ENCODE data around the gene CDK5RAP3. TPM values are rescaled to one million over a fixed set of nuclear protein-coding genes. Genes with fewer than 3 reads are reported as not detected.

CDK5RAP3 gene
- polyA plus RNA-seq, 1 of the 3 experiments (the other 2 are of a cell fraction), result 208 TPM

GRCh38 chr17:47945529-47946508 is 25.1 kb upstream of the CDK5RAP3 start:
- 97% methylated on average over 10 of the region's 10 CpGs for WGBS (ENCODE audit: low lambda C conversion rate)
- Histone ChIP-seq H3K4me1 (ENCODE audit: control insufficient read depth in 1 of 2, insufficient read depth in 2 of 2, low read depth in 1 of 2, low read length in 1 of 2) (peaks cover 11 to 20% of the 10 kb centered on the region in 2 experiments), H3K4me2 (no peak overlapping the region)

GRCh38 chr17:47946516-47946915 is 24.4 kb upstream of the CDK5RAP3 start:
- Histone ChIP-seq H2AFZ (ENCODE audit: low read depth) (no peak overlapping the region), H3K4me2 (no peak overlapping the region), H3K4me1 (ENCODE audit: control insufficient read depth in 1 of 2, insufficient read depth in 2 of 2, low read depth in 1 of 2, low read length in 1 of 2) (peaks cover 11 to 16% of the 10 kb centered on the region in 2 experiments), H3K27me3 (ENCODE audit: insufficient read depth) (no peaks in the 10 kb centered on the region), H3K9me2 (no peaks in the 10 kb centered on the region), H4K20me1 (ENCODE audit: insufficient read depth) (no peaks in the 10 kb centered on the region), H3K9ac (no peak overlapping the region), H3K4me3 (ENCODE audit: low read depth in 2 of 2, low read length in 1 of 2) (no peak overlapping the region; a peak in 1 of 4 replicates), H3K27ac (ENCODE audit: low read depth in 2 of 2, low read length in 1 of 2) (no peak overlapping the region), H3K79me2 (ENCODE audit: insufficient read depth) (peaks cover 13% of the 10 kb centered on the region; the same call in 1 of the 2 replicates), H3F3A (replicated peaks; ENCODE audit: insufficient read depth) (peaks cover 14% of the 10 kb centered on the region), H3K9me3 (no peaks in the 10 kb centered on the region), H3K36me3 (replicated peaks in 1 of 2; ENCODE audit: control insufficient read depth in 1 of 2, insufficient read depth in 2 of 2, low read length in 1 of 2) (peaks cover 3 to 34% of the 10 kb centered on the region in 2 experiments)
- TF ChIP-seq IRF3 (IDR thresholded peaks at IDR 0.05; ENCODE audit: low read depth, low read length) (no peak), USF2 (IDR thresholded peaks at IDR 0.05; ENCODE audit: borderline replicate concordance, low read depth, low read length) (no peak)
- no peak for DNase-seq
- 96% methylated on average over 5 of the region's 6 CpGs for WGBS (ENCODE audit: low lambda C conversion rate)
- ChIA-PET POLR2A (interaction anchor here (0.5 to 1.8 kb wide), 2 partner anchors 9 to 24 kb away, joined by 3 to 8 read pairs; partner anchors contain the start of gene CDK5RAP3), CTCF (interaction anchor here (0.7 to 41.6 kb wide), 32 partner anchors 8 to 1488 kb away, joined by 3 to 1216 read pairs (median 4); partner anchors contain the start of genes CDK5RAP3, LRRC46, MRPL10 and PNPO)

More at GRCh38 chr17:47945529-47946508, 25.1 kb upstream of the CDK5RAP3 start:
- H3K79me2 ChIP-seq (ENCODE audit: insufficient read depth), result peaks cover 13% of the 10 kb centered on the region; the same call in 1 of the 2 replicates
- no peaks in the 10 kb centered on the region for H3K9me2 ChIP-seq
- no peak overlapping the region for H2AFZ ChIP-seq (ENCODE audit: low read depth)
- H3K27ac ChIP-seq (ENCODE audit: low read depth in 2 of 2, low read length in 1 of 2), result no peak overlapping the region
- TF ChIP-seq EZH2phosphoT487 (IDR thresholded peaks at IDR 0.05; ENCODE audit: borderline replicate concordance, low read depth), result no peak
- no peak overlapping the region for H3K9ac ChIP-seq
- CTCF ChIA-PET, result interaction anchor here (0.7 to 41.6 kb wide), 24 partner anchors 8 to 965 kb away, joined by 3 to 1216 read pairs (median 4); partner anchors contain the start of genes CDK5RAP3, LRRC46, MRPL10 and PNPO
- POLR2A ChIA-PET, result interaction anchor here (1.8 kb wide), 1 partner anchor 25 kb away, joined by 8 read pairs; the partner anchor contains the start of gene CDK5RAP3
- DNase-seq, result no peak
- H3K4me3 ChIP-seq (ENCODE audit: low read depth in 2 of 2, low read length in 1 of 2), result no peak overlapping the region
- H4K20me1 ChIP-seq (ENCODE audit: insufficient read depth), result no peaks in the 10 kb centered on the region
- H3F3A ChIP-seq (replicated peaks; ENCODE audit: insufficient read depth), result peaks cover 14% of the 10 kb centered on the region
- no peaks in the 10 kb centered on the region for H3K27me3 ChIP-seq (ENCODE audit: insufficient read depth)
- H3K36me3 ChIP-seq (replicated peaks in 1 of 2; ENCODE audit: control insufficient read depth in 1 of 2, insufficient read depth in 2 of 2, low read length in 1 of 2), result peaks cover 3 to 34% of the 10 kb centered on the region in 2 experiments
- no peaks in the 10 kb centered on the region for H3K9me3 ChIP-seq

Data from SK-N-SH (cell line).